ENCODE data around the gene PEG3.

PEG3 gene

DNA sequence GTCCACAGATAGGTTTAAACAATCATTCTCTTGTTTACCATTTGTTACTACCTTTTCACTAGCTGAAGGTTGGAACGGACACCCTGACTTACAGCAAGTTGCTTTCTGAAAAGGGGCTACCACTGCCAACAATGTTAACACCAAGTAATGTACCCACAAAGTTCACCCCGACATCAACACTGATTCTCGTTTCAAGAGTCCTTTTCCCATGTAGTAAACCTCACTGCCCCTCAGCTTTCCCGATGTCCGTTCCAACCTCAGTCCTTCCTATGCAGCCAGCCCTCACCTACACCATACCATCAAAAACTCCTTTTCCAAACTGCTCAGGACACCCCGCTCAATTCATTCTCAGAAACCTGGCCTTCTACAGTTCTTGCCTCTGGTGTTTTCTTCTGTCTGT, 29.0 kb downstream of the PEG3 start:
- TF ChIP-seq, protein P1, sequence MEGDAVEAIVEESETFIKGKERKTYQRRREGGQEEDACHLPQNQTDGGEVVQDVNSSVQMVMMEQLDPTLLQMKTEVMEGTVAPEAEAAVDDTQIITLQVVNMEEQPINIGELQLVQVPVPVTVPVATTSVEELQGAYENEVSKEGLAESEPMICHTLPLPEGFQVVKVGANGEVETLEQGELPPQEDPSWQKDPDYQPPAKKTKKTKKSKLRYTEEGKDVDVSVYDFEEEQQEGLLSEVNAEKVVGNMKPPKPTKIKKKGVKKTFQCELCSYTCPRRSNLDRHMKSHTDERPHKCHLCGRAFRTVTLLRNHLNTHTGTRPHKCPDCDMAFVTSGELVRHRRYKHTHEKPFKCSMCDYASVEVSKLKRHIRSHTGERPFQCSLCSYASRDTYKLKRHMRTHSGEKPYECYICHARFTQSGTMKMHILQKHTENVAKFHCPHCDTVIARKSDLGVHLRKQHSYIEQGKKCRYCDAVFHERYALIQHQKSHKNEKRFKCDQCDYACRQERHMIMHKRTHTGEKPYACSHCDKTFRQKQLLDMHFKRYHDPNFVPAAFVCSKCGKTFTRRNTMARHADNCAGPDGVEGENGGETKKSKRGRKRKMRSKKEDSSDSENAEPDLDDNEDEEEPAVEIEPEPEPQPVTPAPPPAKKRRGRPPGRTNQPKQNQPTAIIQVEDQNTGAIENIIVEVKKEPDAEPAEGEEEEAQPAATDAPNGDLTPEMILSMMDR (IDR thresholded peaks at IDR 0.05; ENCODE audit: low read depth, low read length, missing control alignments), result no peak
- no peak for DNase-seq (ENCODE audit: low read depth)

DNA sequence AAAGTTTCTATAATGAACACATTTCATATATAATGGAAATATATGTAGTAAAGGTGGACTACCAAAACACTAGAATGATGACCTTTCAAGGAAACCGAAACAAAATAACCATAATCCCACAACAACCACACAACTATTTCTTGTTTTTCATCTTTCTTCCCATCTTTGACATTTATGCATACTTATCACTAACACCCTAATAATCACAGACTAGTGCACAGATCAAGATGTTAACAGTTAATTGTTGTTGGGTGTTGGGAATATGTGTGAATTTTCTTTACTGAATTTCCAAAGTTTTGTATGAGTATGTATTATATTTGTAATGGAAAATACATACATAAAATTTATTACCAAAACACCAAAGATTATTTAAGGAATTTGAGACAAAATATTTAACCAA, 30.3 kb downstream of the PEG3 start:
- no peak overlapping the region for H3K4me3 ChIP-seq (ENCODE audit: low read depth, low read length)
- no peak for DNase-seq (ENCODE audit: low read depth)
- TF ChIP-seq, protein P1 (IDR thresholded peaks at IDR 0.05; ENCODE audit: low read depth, low read length, missing control alignments), result no peak

More for the DNA sequence above, 29.0 kb downstream of the PEG3 start:
- H3K4me3 ChIP-seq (ENCODE audit: low read depth, low read length), result no peak overlapping the region

DNA sequence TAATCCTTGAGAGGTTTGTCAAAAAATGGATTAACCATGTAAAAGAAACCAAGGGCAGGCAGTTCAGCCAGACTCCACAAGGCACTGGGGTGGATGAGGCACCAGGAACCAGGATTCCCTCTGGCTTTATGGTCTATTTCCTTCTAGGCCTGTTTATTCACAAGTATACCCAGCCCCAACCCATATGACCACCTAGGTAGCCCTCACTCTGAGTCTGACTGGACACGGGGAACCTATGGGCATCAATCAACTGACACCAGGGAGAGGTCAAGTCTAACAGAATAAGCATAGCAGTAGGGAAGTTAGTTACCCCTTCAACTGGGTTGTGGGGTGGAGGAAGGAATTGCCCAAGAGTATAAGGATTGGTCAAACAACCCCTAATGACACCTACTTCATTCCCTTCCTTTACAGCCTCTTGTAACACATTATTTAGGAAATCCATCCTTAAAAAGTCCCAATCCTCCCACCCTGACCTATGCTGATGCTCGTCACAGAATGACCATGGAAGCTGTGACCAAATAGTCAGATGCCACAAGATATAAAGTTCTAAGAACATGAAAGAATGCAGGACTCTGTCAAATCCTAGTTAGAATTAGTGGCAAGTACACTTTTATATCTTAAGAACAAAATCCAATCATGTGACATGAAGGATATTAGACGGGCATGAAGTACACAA, 31.7 kb downstream of the PEG3 start:
- TF ChIP-seq, protein P1 (IDR thresholded peaks at IDR 0.05; ENCODE audit: low read depth, low read length, missing control alignments), result no peak
- no peak overlapping the region for H3K4me3 ChIP-seq (ENCODE audit: low read depth, low read length)
- no peak for DNase-seq (ENCODE audit: low read depth)

DNA sequence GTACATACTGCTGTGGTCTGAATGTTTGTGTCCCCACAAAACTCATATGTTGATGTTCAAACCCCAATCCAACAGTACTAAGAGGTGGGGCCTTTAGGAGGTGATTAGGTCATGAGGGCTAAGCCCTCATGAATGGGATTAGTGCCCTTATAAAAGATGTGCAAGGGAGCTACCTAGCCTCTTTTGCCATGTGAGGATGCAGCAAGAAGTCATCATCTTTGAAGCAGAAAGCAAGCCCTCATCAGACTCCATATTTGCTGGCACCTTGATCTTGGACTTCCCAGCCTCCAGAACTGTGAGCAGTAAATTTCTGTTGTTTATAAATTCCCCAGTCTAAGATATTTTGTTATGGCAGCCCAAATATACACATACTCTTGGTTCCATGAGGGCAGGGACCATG, 33.9 kb downstream of the PEG3 start:
- DNase-seq (ENCODE audit: low read depth), result no peak
- H3K4me3 ChIP-seq (ENCODE audit: low read depth, low read length), result no peak overlapping the region
- TF ChIP-seq, protein P1 (IDR thresholded peaks at IDR 0.05; ENCODE audit: low read depth, low read length, missing control alignments), result no peak
